Activated naive CD8-positive, alpha-beta T cell treated with anti-CD3 and anti-CD28 coated beads, Interleukin-2, amount 50 U/mL, for 24 hours (primary cell): ENCODE measurements around the gene SIAH2.

ENCODE experiments used
- ATAC-seq: fragments of 150-1000 bp; cut with Tn5 transposase; one replicate; pipeline ENCODE4 v1.10.0; 2021
- DNase-seq: peaks from one replicate; pipeline ENCODE4 v3.0.0; 2021
- H3K27ac Mint-ChIP-seq: one replicate; pipeline ENCODE4 v1.8.0; 2021; ENCODE audit warnings: mild to moderate bottlenecking, mixed read lengths
- H3K27me3 Mint-ChIP-seq: one replicate; pipeline ENCODE4 v1.8.0; 2021; ENCODE audit warnings: mixed read lengths
- H3K36me3 Mint-ChIP-seq: one replicate; pipeline ENCODE4 v1.8.0; 2021; ENCODE audit warnings: low read depth, mixed read lengths
- H3K4me1 Mint-ChIP-seq: one replicate; pipeline ENCODE4 v1.8.0; 2021; ENCODE audit warnings: mixed read lengths
- H3K4me3 Mint-ChIP-seq: one replicate; pipeline ENCODE4 v1.8.0; 2021; ENCODE audit warnings: mild to moderate bottlenecking, moderate library complexity, mixed read lengths
- H3K9me3 Mint-ChIP-seq: one replicate; pipeline ENCODE4 v1.8.0; 2021; ENCODE audit warnings: mixed read lengths

Gene SIAH2

GRCh38 chr3:150720444-150720843 is 42.5 kb downstream of the SIAH2 start:
- no peak for DNase-seq
- Mint-ChIP-seq H3K9me3 (peaks cover under 1% of the 10 kb centered on the region), H3K4me3 (no peak overlapping the region), H3K36me3 (no peaks in the 10 kb centered on the region), H3K4me1 (peaks cover 27% of the 10 kb centered on the region), H3K27ac (no peak overlapping the region), H3K27me3 (no peaks in the 10 kb centered on the region)
- no peak for ATAC-seq

DNA sequence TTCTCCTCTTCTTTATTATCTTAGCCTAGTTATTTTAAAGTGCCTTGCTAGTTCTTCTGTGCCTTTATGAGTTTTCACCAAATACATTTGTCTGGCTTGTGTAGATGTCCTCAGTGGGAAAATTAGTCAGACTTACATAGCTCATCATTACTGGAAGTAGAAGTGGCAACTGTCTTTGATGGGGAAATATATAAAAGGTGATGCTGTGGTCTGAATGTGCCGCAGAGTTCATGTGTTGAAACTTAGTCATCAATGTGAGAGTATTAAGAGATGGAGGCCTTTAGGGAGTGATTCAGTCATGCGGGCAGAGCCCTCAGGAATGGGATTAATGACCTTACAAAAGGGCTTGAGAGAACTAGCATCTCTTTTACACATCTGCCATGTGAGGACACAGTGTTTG is 52.9 kb downstream of the SIAH2 start:
- peaks cover 12% of the 10 kb centered on the region for H3K4me1 Mint-ChIP-seq
- no peak overlapping the region for H3K27ac Mint-ChIP-seq

GRCh38 chr3:150703756-150704344 is 59.1 kb downstream of the SIAH2 start, which contains the start of gene ERICH6:
Gene ERICH6 (minus strand): TSS chr3:150703920. CDS start chr3:150703898, 22 bp downstream.
- Mint-ChIP-seq H3K4me1 (peaks cover 38% of the 10 kb centered on the region), H3K27ac (peak within 1 kb of the TSS; percentile 91), H3K4me3 (peak within 1 kb of the TSS; percentile 89), H3K27me3 (no peaks in the 10 kb centered on the region), H3K9me3 (peaks cover 11% of the 10 kb centered on the region), H3K36me3 (peaks cover 19% of the 10 kb centered on the region)
- ATAC-seq (peak; percentile 98), DNase-seq (peak; percentile 87)

More for the DNA sequence above, 52.9 kb downstream of the SIAH2 start:
- Mint-ChIP-seq H3K9me3 (peaks cover 20% of the 10 kb centered on the region), H3K4me3 (no peak overlapping the region), H3K36me3 (peaks cover 42% of the 10 kb centered on the region), H3K27me3 (no peaks in the 10 kb centered on the region)
- ATAC-seq: peak; percentile 65
- no peak for DNase-seq

GRCh38 chr3:150703299-150703755 is 59.6 kb downstream of the SIAH2 start:
- Mint-ChIP-seq H3K27me3 (no peaks in the 10 kb centered on the region), H3K9me3 (peaks cover 11% of the 10 kb centered on the region), H3K36me3 (peaks cover 13% of the 10 kb centered on the region), H3K4me3 (peak overlapping the region; percentile 89), H3K4me1 (peaks cover 38% of the 10 kb centered on the region), H3K27ac (peak overlapping the region; percentile 91)
- DNase-seq: peak; percentile 60
- ATAC-seq: peak; percentile 70

DNA sequence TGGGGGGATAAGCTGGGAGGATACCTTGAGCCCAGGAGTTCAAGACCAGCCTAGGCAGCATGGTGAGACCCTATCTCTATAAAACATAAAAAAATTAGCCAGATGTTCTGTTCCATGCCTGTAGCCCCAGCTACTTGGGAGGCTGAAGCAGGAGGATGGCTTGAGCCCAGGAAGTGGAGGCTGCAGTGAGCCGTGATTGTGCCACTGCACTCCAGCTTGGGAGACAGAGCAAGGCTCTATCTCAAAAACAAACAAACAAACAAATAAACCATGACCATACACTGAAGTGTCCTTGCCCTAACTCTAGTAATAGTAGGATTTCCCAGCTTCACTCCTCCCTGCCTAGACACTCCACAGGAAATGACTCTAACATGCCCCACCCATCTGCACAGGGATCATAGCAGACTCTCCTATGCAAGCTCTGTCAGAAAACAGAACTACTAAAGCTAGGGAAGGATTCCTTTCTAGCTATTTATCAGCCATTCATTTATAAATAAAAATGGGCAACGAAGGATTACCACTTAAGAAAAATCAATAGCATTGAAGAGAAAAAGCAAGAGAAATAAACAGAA is 63.8 kb downstream of the SIAH2 start:
- DNase-seq: no peak
- peaks cover 2% of the 10 kb centered on the region for H3K27me3 Mint-ChIP-seq
- peaks cover 32% of the 10 kb centered on the region for H3K4me1 Mint-ChIP-seq
- no peaks in the 10 kb centered on the region for H3K36me3 Mint-ChIP-seq
- no peak overlapping the region for H3K4me3 Mint-ChIP-seq
- no peaks in the 10 kb centered on the region for H3K9me3 Mint-ChIP-seq
- H3K27ac Mint-ChIP-seq: no peak overlapping the region
- ATAC-seq: no peak

DNA sequence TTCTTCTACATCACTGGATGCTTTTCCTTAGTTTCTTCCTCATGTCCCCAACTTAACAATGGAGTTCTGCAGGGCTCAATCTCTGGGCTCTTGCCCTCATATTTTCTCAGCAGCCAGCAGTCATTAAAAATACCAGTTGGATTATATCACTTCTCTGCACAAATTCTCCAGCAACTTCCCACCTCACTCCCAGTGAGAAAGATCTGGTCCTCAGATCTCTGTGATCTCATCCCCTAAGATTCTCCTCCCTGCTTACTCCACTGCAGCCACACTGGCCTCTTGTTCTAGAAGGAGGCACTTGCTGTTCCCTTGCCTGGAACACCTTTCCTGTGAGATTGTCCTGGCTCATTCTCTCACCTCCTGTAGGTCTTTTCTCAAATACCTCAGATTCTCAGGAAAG is 65.3 kb downstream of the SIAH2 start:
- ATAC-seq: no peak
- H3K4me3 Mint-ChIP-seq: no peak overlapping the region

DNA sequence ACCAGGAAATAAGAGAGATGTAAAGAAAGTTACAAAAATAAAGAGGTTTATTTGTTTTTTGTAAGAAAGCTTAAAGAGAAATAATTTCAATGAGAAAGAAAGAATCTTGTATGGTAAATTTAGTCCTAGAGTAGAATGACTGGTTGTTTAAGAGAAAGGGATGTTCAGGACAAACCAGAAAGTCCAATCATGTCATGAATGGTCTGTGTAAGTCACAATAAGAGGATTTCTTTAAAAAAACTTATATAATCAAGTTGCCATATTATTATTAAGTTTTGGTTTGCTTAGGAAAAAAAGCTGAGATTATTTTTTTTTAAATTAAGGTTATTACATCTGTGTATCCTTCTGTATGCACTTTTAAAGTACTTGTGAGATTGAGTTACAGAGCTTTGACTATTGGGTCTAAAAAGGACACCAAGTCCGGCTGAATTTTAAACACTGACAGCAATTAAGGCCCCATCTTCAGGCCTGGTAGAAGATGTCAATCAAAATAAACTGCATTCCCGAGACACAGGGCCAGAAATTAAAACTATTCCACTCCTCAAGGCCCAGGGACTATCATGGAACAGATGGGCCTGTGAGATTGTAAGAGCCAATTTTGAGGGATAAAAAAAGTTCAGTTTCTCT is 71.4 kb downstream of the SIAH2 start:
- H3K27me3 Mint-ChIP-seq: peaks cover 2% of the 10 kb centered on the region
- DNase-seq (no peak), ATAC-seq (no peak)
- peaks cover 14% of the 10 kb centered on the region for H3K9me3 Mint-ChIP-seq
- no peak overlapping the region for H3K4me3 Mint-ChIP-seq
- peaks cover 4% of the 10 kb centered on the region for H3K36me3 Mint-ChIP-seq
- H3K4me1 Mint-ChIP-seq: peaks cover 4% of the 10 kb centered on the region
- no peak overlapping the region for H3K27ac Mint-ChIP-seq

More for the DNA sequence above, 65.3 kb downstream of the SIAH2 start:
- DNase-seq: no peak
- peaks cover under 1% of the 10 kb centered on the region for H3K36me3 Mint-ChIP-seq
- peaks cover 2% of the 10 kb centered on the region for H3K27me3 Mint-ChIP-seq
- peaks cover 21% of the 10 kb centered on the region for H3K4me1 Mint-ChIP-seq
- peaks cover 3% of the 10 kb centered on the region for H3K9me3 Mint-ChIP-seq
- H3K27ac Mint-ChIP-seq: no peak overlapping the region
